GM08714 (cell line): ENCODE data around the gene RNF150.

ENCODE experiments used
- H3K4me3 ChIP-seq: fragments of 200-500 bp; sonication (Bioruptor generic); 2 replicates; pipeline ENCODE4 v1.5.1; 2014; ENCODE audit warnings: mild to moderate bottlenecking, low read length, inconsistent platforms
- ZNF274 ChIP-seq: IDR thresholded peaks from 2 replicates; pipeline ENCODE4 v1.6.1; 2012; ENCODE audit warnings: mild to moderate bottlenecking, low read depth, low read length

The RNF150 gene

GRCh38 chr4:141120036-141120593 lies 13.2 kb downstream of the RNF150 start:
- H3K4me3 ChIP-seq, result no peak overlapping the region
- no peak for TF ChIP-seq ZNF274

- TF ChIP-seq ZNF274, result no peak
These were observed 14.2 kb downstream of the RNF150 start for GRCh38 chr4:141119071-141119470.

GRCh38 chr4:141118381-141118780 lies 14.9 kb downstream of the RNF150 start:
- no peak for TF ChIP-seq ZNF274
- H3K4me3 ChIP-seq, result no peak overlapping the region

More at GRCh38 chr4:141119071-141119470, 14.2 kb downstream of the RNF150 start:
- H3K4me3 ChIP-seq, result no peak overlapping the region

GRCh38 chr4:141117935-141118334 lies 15.3 kb downstream of the RNF150 start:
- no peak for TF ChIP-seq ZNF274
- no peak overlapping the region for H3K4me3 ChIP-seq

- H3K4me3 ChIP-seq, result no peak overlapping the region
- no peak for TF ChIP-seq ZNF274
These were observed 23.3 kb downstream of the RNF150 start for GRCh38 chr4:141109983-141110382.

GRCh38 chr4:141107927-141108326 lies 25.3 kb downstream of the RNF150 start:
- H3K4me3 ChIP-seq, result no peak overlapping the region
- no peak for TF ChIP-seq ZNF274

GRCh38 chr4:141102367-141102766 lies 30.9 kb downstream of the RNF150 start:
- no peak overlapping the region for H3K4me3 ChIP-seq

GRCh38 chr4:141101511-141101910 lies 31.8 kb downstream of the RNF150 start:
- H3K4me3 ChIP-seq, result no peak overlapping the region
- no peak for TF ChIP-seq ZNF274

More at GRCh38 chr4:141102367-141102766, 30.9 kb downstream of the RNF150 start:
- no peak for TF ChIP-seq ZNF274

GRCh38 chr4:141099326-141099725 lies 33.9 kb downstream of the RNF150 start:
- no peak for TF ChIP-seq ZNF274
- H3K4me3 ChIP-seq, result no peak overlapping the region

GRCh38 chr4:141098163-141098562 lies 35.1 kb downstream of the RNF150 start:
- no peak for TF ChIP-seq ZNF274
- H3K4me3 ChIP-seq, result no peak overlapping the region

GRCh38 chr4:141090473-141090872 lies 42.8 kb downstream of the RNF150 start:
- H3K4me3 ChIP-seq, result no peak overlapping the region
- TF ChIP-seq ZNF274, result no peak

- no peak overlapping the region for H3K4me3 ChIP-seq
- TF ChIP-seq ZNF274, result no peak
These were observed 51.3 kb downstream of the RNF150 start for GRCh38 chr4:141081921-141082395.

- no peak for TF ChIP-seq ZNF274
- no peak overlapping the region for H3K4me3 ChIP-seq
These were observed 52.6 kb downstream of the RNF150 start for GRCh38 chr4:141080668-141081067.

- H3K4me3 ChIP-seq, result no peak overlapping the region
- TF ChIP-seq ZNF274, result no peak
These were observed 53.8 kb downstream of the RNF150 start for GRCh38 chr4:141079393-141079930.

GRCh38 chr4:141078871-141079270 lies 54.4 kb downstream of the RNF150 start:
- no peak for TF ChIP-seq ZNF274
- H3K4me3 ChIP-seq, result no peak overlapping the region
